Tibial nerve (tissue), 4 donors: ENCODE measurements around the gene SEMA3F.

Experiments
- CTCF ChIP-seq, 5 experiments: fragments of 200-600 bp in 3 of 5; fragments of 450-650 bp in 2 of 5; sonication (generic) in 3 of 5; IDR thresholded peaks; one replicate each; pipeline ENCODE4 v1.5.1; 2016 to 2019; ENCODE audit warnings: antibody characterized with exemption in 5 of 5, mild to moderate bottlenecking in 3 of 5, moderate library complexity in 2 of 5
- EP300 ChIP-seq, 2 donors: sonication (generic); formaldehyde crosslinking; IDR thresholded peaks; one replicate each; pipeline ENCODE4 v1.6.1; 2017; ENCODE audit warnings: antibody characterized with exemption in 2 of 2, mild to moderate bottlenecking in 1 of 2
- POLR2A ChIP-seq, 2 donors: fragments of 450-650 bp; IDR thresholded peaks; one replicate each; pipeline ENCODE4 v1.6.1; 2017; ENCODE audit warnings: antibody characterized with exemption in 2 of 2, mild to moderate bottlenecking in 2 of 2, moderate library complexity in 2 of 2

- no peak for TF ChIP-seq POLR2A (IDR thresholded peaks at IDR 0.05)
- TF ChIP-seq EP300 (IDR thresholded peaks at IDR 0.05): no peak
- no peak for TF ChIP-seq CTCF (IDR thresholded peaks at IDR 0.05)
Observed at GRCh38 chr3:50173685-50174516, 18.8 kb downstream of the SEMA3F start.
